HG03575 (cell line): Measurements from ENCODE around the gene B3GNT9.

ENCODE experiments used
- ATAC-seq: cut with Tn5 transposase; IDR thresholded peaks from one replicate; pipeline ENCODE4 v1.9.1; 2021; ENCODE audit not compliant: unreplicated experiment, insufficient number of reproducible peaks, low FRiP score; ENCODE audit errors: extremely low read depth

The B3GNT9 gene

DNA sequence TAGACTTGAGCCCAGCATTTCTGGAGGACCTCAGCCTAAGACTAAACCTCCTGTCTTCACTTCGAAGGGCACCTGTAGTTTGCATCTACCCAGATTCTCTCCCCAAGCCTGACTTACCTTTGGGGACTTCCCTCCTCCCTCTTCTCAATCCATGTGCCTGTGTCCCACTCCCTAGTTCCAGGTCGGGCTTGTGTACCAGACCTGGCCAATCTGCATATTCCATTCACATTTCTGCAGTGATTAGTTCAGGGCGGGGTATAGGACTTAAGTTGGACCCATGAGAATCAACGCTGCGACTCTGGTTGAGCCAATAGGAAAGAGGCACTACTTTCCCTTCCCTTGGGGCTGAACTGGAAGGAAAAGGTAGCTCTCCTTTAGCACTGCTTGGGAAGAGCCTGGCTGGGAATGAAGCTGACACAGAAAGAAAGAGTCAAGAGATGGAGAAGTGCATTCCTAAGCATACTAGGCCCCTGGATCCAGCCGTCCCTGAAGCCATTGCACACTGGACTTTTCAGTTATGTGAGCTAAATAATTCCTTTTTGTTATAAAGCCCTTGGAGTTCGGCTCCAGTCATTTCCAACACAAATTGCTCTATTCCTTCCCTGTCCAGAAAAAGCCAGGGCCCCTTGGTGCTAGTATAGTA lies 6.4 kb upstream of the B3GNT9 start:
- ATAC-seq, result no peak

GRCh38 chr16:67156143-67156844 lies 5.5 kb upstream of the B3GNT9 start:
- ATAC-seq, result no peak

- no peak for ATAC-seq
These were observed 4.7 kb upstream of the B3GNT9 start for GRCh38 chr16:67155295-67156142.

- ATAC-seq, result no peak
These were observed 3.9 kb upstream of the B3GNT9 start for GRCh38 chr16:67154578-67155294.

- ATAC-seq, result no peak
These were observed 766 bp upstream of the B3GNT9 start for GRCh38 chr16:67151431-67152097.

DNA sequence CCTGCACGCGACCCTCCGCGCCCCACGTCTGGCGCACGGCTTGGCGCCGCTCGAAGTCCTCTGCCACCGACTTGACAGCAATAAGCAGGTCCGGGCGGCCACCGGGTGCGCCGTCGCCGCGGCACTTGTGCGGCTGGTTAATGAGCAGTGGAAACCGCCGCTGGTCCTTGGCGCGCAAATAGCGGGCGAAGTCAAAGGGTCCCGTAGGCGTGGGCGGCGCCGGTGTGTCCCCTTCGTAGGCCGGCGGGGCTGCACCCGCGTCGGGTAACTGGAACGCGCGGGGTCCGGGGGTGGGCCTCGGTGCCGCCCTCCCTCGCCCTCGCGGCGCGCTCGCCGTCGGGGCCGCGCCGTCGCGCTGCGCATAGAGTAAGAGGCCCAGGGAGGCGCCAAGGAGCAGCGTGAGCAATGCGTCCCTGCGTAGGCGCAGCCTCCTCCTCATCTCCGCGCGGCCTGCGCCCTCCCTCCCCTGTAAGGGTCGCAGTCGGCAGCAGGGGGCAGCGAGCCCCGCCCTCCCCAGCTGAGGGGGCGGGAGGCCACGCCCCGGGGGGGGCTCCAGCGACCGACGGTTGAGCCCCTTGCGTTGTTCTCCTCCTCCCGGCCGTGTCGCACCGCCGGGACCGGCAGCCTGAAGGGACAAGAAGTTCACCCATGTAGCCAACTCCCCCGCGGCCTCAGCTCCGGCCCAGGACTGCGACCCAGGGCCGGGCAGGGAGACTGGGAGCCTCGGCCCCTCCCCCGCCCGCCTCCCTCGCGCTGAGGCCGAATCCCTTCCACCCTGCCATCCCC lies 558 bp downstream of the B3GNT9 start:
- no peak for ATAC-seq

DNA sequence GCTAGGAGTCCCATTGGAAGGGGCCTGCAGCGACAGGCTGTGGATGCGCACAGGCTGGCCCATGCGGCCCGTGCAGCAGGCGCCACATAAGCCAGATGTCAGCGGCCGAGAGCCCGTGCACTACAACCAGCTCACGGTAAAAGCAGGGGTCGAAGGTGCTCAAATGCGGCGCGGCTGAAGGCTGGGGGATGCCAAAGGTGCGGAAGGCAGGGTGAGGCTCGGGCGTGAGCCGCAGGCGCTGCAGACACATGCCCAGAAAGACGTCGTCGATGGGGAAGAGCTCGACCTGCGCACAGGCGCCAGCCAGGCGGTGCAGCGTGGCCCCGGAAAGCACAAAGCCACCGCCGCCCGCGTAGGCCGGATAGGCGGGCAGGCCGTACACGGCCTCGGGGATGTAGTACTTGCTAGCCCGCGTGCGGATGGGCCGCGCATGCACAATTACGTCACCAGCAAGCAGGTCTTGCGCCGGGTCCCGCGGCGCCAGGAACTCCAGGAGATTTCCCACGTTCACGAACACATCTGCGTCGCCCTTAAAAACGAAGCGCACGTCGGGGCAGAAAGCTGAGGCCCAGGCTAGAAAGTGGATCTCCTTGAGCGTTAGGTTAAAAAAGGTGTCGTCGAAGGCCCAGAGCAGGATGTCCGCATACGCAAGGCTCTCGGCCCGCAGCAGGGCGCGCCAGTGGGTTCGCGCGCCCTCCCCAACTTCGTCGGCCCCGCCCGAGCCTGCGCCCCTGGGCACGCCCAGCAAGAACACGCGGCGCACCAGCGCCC lies 1.3 kb downstream of the B3GNT9 start:
- ATAC-seq, result no peak

DNA sequence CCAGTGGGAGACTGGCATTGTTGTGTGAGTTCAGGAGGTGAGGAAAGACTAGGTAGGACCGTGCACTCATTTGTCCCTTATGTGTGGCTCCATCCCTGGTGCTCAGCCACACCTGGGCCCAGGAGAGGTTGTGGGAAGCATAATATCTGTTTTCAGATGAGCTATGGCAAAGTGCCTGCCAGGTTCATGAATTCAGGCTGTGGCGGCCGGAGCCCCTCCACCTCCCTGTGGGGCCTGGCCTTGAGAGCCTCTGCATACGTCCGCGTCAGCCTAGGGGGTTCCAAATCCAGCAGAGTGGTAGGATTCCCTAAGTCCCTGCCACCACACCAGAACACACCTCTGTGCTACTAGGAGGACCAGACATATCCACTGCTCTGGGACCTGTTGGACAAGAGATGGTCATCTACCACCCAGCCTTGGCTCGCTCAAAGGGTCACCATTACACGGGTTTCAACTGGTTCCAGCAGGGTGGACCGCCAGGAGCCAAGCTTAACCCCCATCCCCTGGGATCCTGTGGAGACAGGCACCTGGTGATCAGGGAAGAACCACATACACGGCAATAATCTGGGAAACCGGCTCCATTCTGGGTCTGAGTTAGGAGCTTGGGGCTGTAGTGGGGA lies 2.0 kb downstream of the B3GNT9 start:
- no peak for ATAC-seq

DNA sequence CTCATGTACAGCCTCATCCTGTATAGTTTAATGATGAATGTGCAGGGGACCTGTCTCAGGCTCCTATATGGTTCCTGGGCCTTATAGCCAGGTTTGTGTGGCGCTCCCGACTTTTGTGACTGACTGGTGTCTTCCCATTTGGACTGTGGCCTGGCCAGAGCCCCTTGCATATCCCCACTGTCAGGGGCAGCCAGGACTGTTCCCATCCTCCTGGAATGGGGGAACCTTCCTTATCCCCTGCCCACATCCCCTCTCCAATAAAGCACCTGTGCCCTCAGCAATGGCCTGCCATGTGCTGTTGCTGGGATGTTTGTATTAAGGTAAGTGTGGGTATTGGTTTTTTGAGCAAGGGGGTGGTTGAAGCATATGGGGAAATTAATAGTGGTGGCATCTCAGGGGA lies 2.6 kb downstream of the B3GNT9 start:
- no peak for ATAC-seq

GRCh38 chr16:67147437-67148140 lies 3.2 kb downstream of the B3GNT9 start:
- ATAC-seq, result no peak

GRCh38 chr16:67146523-67147357 lies 4.1 kb downstream of the B3GNT9 start:
- no peak for ATAC-seq

DNA sequence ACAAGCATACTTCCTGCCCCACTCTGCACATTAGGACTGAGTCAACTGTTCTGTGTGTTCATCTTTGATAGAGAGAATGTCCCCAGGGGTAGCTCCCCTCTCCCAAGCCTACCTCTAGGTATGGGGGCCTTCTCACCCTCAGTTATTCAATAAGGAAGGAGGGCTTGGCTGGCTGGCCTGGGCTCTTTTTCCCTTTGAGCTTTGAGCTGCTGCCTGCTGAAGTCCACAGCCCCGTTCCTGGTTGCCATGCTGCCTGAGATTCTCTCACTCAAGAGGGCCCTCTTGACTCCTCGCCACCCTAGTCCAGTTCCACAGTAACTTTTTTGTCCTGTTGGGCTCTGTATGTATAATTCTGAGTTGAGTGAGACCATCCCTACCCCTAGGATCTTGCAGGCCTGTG lies 5.1 kb downstream of the B3GNT9 start:
- ATAC-seq, result no peak

DNA sequence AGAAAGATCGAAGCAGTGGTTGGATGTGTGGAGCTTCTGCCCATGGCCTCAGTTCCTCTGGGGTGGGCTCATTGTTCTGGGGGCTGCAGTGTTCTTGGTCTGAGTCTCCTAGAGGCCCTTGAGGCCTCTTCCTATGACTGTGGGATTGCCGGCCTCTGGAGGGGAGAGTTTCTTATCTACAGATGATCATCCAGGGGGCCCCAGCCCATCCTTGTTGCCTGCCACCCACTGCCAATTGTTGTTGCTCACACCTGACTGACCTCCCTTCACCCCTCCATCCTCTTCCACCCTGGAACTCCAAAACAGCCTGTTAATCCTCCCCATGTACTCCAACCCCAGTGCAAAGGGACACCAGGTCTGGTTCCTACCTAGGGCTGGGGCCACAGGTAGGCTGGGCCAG lies 5.9 kb downstream of the B3GNT9 start:
- no peak for ATAC-seq

DNA sequence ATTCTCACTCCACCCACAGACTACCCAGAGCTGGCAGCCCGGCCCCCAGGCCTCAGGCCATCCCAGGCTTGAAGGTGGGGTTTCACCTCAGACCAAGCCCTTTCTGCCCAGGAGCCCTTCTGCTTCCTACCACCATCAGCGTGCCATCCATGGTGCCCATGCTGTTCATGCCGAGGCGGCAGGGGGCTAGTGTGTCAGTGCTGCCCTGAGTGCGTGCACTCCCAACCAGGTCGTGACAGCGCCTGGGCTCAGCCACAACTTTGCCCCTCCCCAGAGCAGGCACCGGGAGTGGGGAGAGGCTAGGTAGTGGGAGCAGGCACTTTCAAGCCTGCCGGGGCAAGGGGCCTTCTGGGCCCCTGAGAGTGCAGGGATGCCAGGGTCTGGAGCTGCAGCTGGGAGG lies 8.5 kb downstream of the B3GNT9 start:
- ATAC-seq, result no peak

- no peak for ATAC-seq
These were observed 9.4 kb downstream of the B3GNT9 start for GRCh38 chr16:67141391-67141790.

DNA sequence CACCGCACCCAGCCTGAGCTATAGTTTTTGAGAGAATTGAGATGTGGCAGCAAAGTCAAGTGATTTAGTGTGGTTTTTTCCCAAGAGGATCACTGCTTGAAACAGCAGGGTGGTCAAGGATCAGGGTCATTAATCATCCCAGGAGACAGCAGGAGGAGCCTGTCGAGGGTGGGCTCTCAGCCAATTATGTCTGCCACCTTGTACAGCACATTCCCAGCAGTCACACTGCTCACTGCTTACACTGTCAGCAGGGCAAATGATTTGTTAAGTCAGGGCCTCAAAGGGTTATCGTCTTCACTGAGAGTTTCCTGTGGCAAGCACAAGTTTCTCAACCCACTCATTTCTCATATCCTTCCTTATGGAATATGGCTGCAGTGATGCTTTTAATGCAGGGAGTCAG lies 13.2 kb downstream of the B3GNT9 start:
- ATAC-seq, result no peak
